HG03066 (cell line): ENCODE results near the gene SPEG.

Source experiments
- ATAC-seq: cut with Tn5 transposase; IDR thresholded peaks from one replicate; pipeline ENCODE4 v1.9.1; 2021; ENCODE audit warnings: low read depth; ENCODE audit not compliant: unreplicated experiment

SPEG gene

GRCh38 chr2:219508444-219508734 lies 73.7 kb downstream of the SPEG start:
- ATAC-seq = no peak

- peak; percentile 7 for ATAC-seq
These were observed 74.5 kb downstream of the SPEG start for GRCh38 chr2:219508971-219509779.

- ATAC-seq = peak; percentile 65
These were observed 75.3 kb downstream of the SPEG start for GRCh38 chr2:219509780-219510511.

GRCh38 chr2:219510512-219511135 lies 76.0 kb downstream of the SPEG start:
- no peak for ATAC-seq

- ATAC-seq = no peak
These were observed 77.1 kb downstream of the SPEG start for GRCh38 chr2:219511547-219512325.

- ATAC-seq = no peak
These were observed 78.0 kb downstream of the SPEG start for GRCh38 chr2:219512524-219513216.

GRCh38 chr2:219513787-219514186 lies 79.1 kb downstream of the SPEG start:
- ATAC-seq = no peak

- no peak for ATAC-seq
These were observed 79.6 kb downstream of the SPEG start, which contains the start of gene ASIC4 for GRCh38 chr2:219514196-219514761. ASIC4 (plus strand) TSS chr2:219514482; CDS start chr2:219514725, 243 bp downstream.

- no peak for ATAC-seq
These were observed 80.2 kb downstream of the SPEG start for GRCh38 chr2:219514836-219515235.

- no peak for ATAC-seq
These were observed 81.4 kb downstream of the SPEG start for GRCh38 chr2:219515874-219516629.

GRCh38 chr2:219516888-219517287 lies 82.2 kb downstream of the SPEG start:
- no peak for ATAC-seq

GRCh38 chr2:219517954-219518778 lies 83.5 kb downstream of the SPEG start:
- no peak for ATAC-seq

GRCh38 chr2:219519526-219519916 lies 84.9 kb downstream of the SPEG start:
- no peak for ATAC-seq

- ATAC-seq = no peak
These were observed 85.4 kb downstream of the SPEG start for GRCh38 chr2:219520079-219520478.

- no peak for ATAC-seq
These were observed 86.6 kb downstream of the SPEG start for GRCh38 chr2:219521066-219521880.

- ATAC-seq = no peak
These were observed 87.7 kb downstream of the SPEG start for GRCh38 chr2:219522111-219523030.
